Muscle layer of colon (tissue), 2 donors: ENCODE measurements around the gene POLR1A.

Source experiments
- H3K27ac ChIP-seq: one replicate; pipeline ENCODE4 v1.7.0; 2013; ENCODE audit warnings: low read depth, mild to moderate bottlenecking, low read length, moderate library complexity
- H3K27me3 ChIP-seq, 2 donors: one replicate each; pipeline ENCODE4 v1.7.0; 2013; ENCODE audit warnings: low read length in 2 of 2, mild to moderate bottlenecking in 2 of 2; ENCODE audit not compliant: insufficient read depth in 2 of 2, control insufficient read depth in 1 of 2
- H3K36me3 ChIP-seq: one replicate; pipeline ENCODE4 v1.7.0; 2013; ENCODE audit warnings: mild to moderate bottlenecking, low read length; ENCODE audit not compliant: insufficient read depth
- H3K4me1 ChIP-seq: one replicate; pipeline ENCODE4 v1.7.0; 2013; ENCODE audit warnings: mild to moderate bottlenecking, low read length; ENCODE audit not compliant: insufficient read depth
- H3K4me3 ChIP-seq, 2 donors: one replicate each; pipeline ENCODE4 v1.7.0; 2013; ENCODE audit warnings: low read length in 2 of 2, low read depth in 1 of 2, mild to moderate bottlenecking in 1 of 2, moderate library complexity in 1 of 2
- H3K9ac ChIP-seq: one replicate; pipeline ENCODE4 v1.7.0; 2013; ENCODE audit warnings: low read length
- H3K9me3 ChIP-seq: one replicate; pipeline ENCODE4 v1.7.0; 2013; ENCODE audit warnings: mild to moderate bottlenecking, low read length
- donor health status: abdominal sarcoma.
- donor health status: Adenocarcinoma of cecum.

Gene POLR1A

GRCh38 chr2:86044045-86044444 is 61.6 kb downstream of the POLR1A start:
- Histone ChIP-seq H3K27me3 (no peaks in the 10 kb centered on the region), H3K9me3 (no peaks in the 10 kb centered on the region), H3K4me1 (peaks cover 6% of the 10 kb centered on the region), H3K27ac (no peak overlapping the region), H3K36me3 (peaks cover 82% of the 10 kb centered on the region), H3K9ac (no peak overlapping the region), H3K4me3 (no peak overlapping the region)

- Histone ChIP-seq H3K9ac (no peak overlapping the region), H3K4me3 (no peak overlapping the region), H3K27me3 (no peaks in the 10 kb centered on the region), H3K9me3 (no peaks in the 10 kb centered on the region), H3K36me3 (peaks cover 75% of the 10 kb centered on the region), H3K27ac (no peak overlapping the region), H3K4me1 (peaks cover 11% of the 10 kb centered on the region)
Observed at GRCh38 chr2:86042256-86043168, 63.2 kb downstream of the POLR1A start.

GRCh38 chr2:86039963-86040655 is 65.6 kb downstream of the POLR1A start:
- no peak overlapping the region for H3K4me3 ChIP-seq
- H3K9me3 ChIP-seq: no peaks in the 10 kb centered on the region
- H3K36me3 ChIP-seq: peaks cover 55% of the 10 kb centered on the region
- no peaks in the 10 kb centered on the region for H3K27me3 ChIP-seq
- peaks cover 34% of the 10 kb centered on the region for H3K4me1 ChIP-seq
- no peak overlapping the region for H3K9ac ChIP-seq
- no peak overlapping the region for H3K27ac ChIP-seq

GRCh38 chr2:86039178-86039962 is 66.3 kb downstream of the POLR1A start:
- Histone ChIP-seq H3K36me3 (peaks cover 48% of the 10 kb centered on the region), H3K4me1 (peaks cover 34% of the 10 kb centered on the region)

GRCh38 chr2:86038291-86039081 is 67.2 kb downstream of the POLR1A start:
- Histone ChIP-seq H3K9me3 (no peaks in the 10 kb centered on the region), H3K9ac (no peak overlapping the region), H3K36me3 (peaks cover 48% of the 10 kb centered on the region), H3K4me3 (no peak overlapping the region), H3K4me1 (peaks cover 34% of the 10 kb centered on the region), H3K27me3 (no peaks in the 10 kb centered on the region), H3K27ac (no peak overlapping the region)

More at GRCh38 chr2:86039178-86039962, 66.3 kb downstream of the POLR1A start:
- no peak overlapping the region for H3K9ac ChIP-seq
- no peaks in the 10 kb centered on the region for H3K27me3 ChIP-seq
- no peak overlapping the region for H3K4me3 ChIP-seq
- no peak overlapping the region for H3K27ac ChIP-seq
- no peaks in the 10 kb centered on the region for H3K9me3 ChIP-seq

- H3K36me3 ChIP-seq: peaks cover 46% of the 10 kb centered on the region
- no peaks in the 10 kb centered on the region for H3K9me3 ChIP-seq
- no peaks in the 10 kb centered on the region for H3K27me3 ChIP-seq
- H3K4me1 ChIP-seq: peaks cover 34% of the 10 kb centered on the region
- H3K4me3 ChIP-seq: no peak overlapping the region
- H3K27ac ChIP-seq: no peak overlapping the region
- no peak overlapping the region for H3K9ac ChIP-seq
Observed at GRCh38 chr2:86037795-86038192, 67.9 kb downstream of the POLR1A start.

GRCh38 chr2:86037141-86037794 is 68.4 kb downstream of the POLR1A start:
- Histone ChIP-seq H3K4me3 (peak overlapping the region in 1 of 2 donors; percentile 3), H3K27ac (peak overlapping the region; percentile 63), H3K4me1 (peaks cover 34% of the 10 kb centered on the region), H3K9me3 (no peaks in the 10 kb centered on the region), H3K36me3 (peaks cover 46% of the 10 kb centered on the region), H3K9ac (peak overlapping the region; percentile 5), H3K27me3 (no peaks in the 10 kb centered on the region)

- Histone ChIP-seq H3K27ac (peak overlapping the region; percentile 63), H3K9ac (peak overlapping the region; percentile 15), H3K4me3 (peak overlapping the region in 1 of 2 donors; percentile 3), H3K9me3 (no peaks in the 10 kb centered on the region), H3K27me3 (no peaks in the 10 kb centered on the region), H3K36me3 (peaks cover 46% of the 10 kb centered on the region), H3K4me1 (peaks cover 34% of the 10 kb centered on the region)
Observed at GRCh38 chr2:86036669-86037138, 69.0 kb downstream of the POLR1A start.

- H3K4me1 ChIP-seq: peaks cover 34% of the 10 kb centered on the region
- peak overlapping the region; percentile 63 for H3K27ac ChIP-seq
- H3K4me3 ChIP-seq: no peak overlapping the region
- peak overlapping the region; percentile 15 for H3K9ac ChIP-seq
- no peaks in the 10 kb centered on the region for H3K27me3 ChIP-seq
- peaks cover 46% of the 10 kb centered on the region for H3K36me3 ChIP-seq
- H3K9me3 ChIP-seq: no peaks in the 10 kb centered on the region
Observed at GRCh38 chr2:86035883-86036668, 69.6 kb downstream of the POLR1A start.
